Kidney (tissue), 14 donors: Measurements from ENCODE around the gene CAPN12. TPM values are rescaled to one million over a fixed set of nuclear protein-coding genes. Genes with fewer than 3 reads are reported as not detected.

Experiments used
- DNase-seq, 5 donors: peaks; one replicate each; pipeline ENCODE4 v3.0.0-alpha.2; 2013 to 2020
- FAIRE-seq: peaks from 2 replicates; lab custom pipeline; 2012; peaks lifted over from hg19 to GRCh38; lab: Jason Lieb, UNC
- H3K27ac ChIP-seq, 2 donors: one replicate each; pipeline ENCODE4 v1.7.0; 2013; ENCODE audit warnings: low read depth in 2 of 2, low read length in 2 of 2, inconsistent platforms in 1 of 2
- H3K27me3 ChIP-seq: one replicate; pipeline ENCODE4 v1.7.1; 2013; ENCODE audit warnings: low read length, inconsistent platforms; ENCODE audit not compliant: control insufficient read depth, insufficient read depth
- H3K36me3 ChIP-seq, 3 donors: one replicate each; pipeline versions ENCODE4 v1.7.0 to v1.7.1; 2013; ENCODE audit warnings: low read length in 3 of 3, control low read depth in 1 of 3, inconsistent platforms in 1 of 3; ENCODE audit not compliant: insufficient read depth in 3 of 3, control insufficient read depth in 2 of 3
- H3K4me1 ChIP-seq, 3 donors: one replicate each; pipeline versions ENCODE4 v1.7.0 to v1.7.1; 2013; ENCODE audit warnings: low read length in 3 of 3, inconsistent platforms in 1 of 3, low read depth in 1 of 3; ENCODE audit not compliant: control insufficient read depth in 2 of 3, insufficient read depth in 2 of 3
- H3K4me3 ChIP-seq, 3 donors: one replicate each; pipeline versions ENCODE4 v1.7.0 to v1.8.1; 2013; ENCODE audit warnings: low read length in 3 of 3, control low read depth in 1 of 3, inconsistent platforms in 1 of 3
- H3K9ac ChIP-seq, 3 donors: one replicate each; pipeline versions ENCODE4 v1.7.0 to v1.7.1; 2013; ENCODE audit warnings: low read length in 3 of 3, control low read depth in 1 of 3, inconsistent platforms in 1 of 3
- H3K9me3 ChIP-seq, 3 donors: one replicate each; pipeline versions ENCODE4 v1.7.0 to v1.7.1; 2013; ENCODE audit warnings: low read length in 3 of 3, control low read depth in 1 of 3, inconsistent platforms in 1 of 3; ENCODE audit not compliant: control insufficient read depth in 2 of 3, insufficient read depth in 1 of 3
- CTCF ChIP-seq: IDR thresholded peaks from 3 replicates; pipeline ENCODE4 v1.5.1; 2012; ENCODE audit warnings: mild to moderate bottlenecking, moderate library complexity, borderline replicate concordance; ENCODE audit not compliant: insufficient read depth; ENCODE audit errors: extremely low read depth
- intact Hi-C: fragments of 100-400 bp; cut with DNase I; formaldehyde crosslinking; loops from one replicate; pipeline ENCODE4 v1.11.1; 2022
- polyA plus RNA-seq: library from polyadenylated mRNA; stranded (reverse); fragments of 350-450 nt; fragmentation: Illumina TruSeq; extraction: RNeasy Lipid Tissue Mini Kit (QIAGEN cat#74804); gene quantifications from one replicate; pipeline ENCODE4 v1.2.3, GENCODE V29; 2014; ENCODE audit warnings: low read depth, low replicate concordance; ENCODE audit not compliant: insufficient read depth
- total RNA-seq: library from RNA; stranded (reverse); fragmentation: NEBNext Ultra II Directional; extraction: Animal tissue kit (Norgen Biotek cat#: 25700); gene quantifications from one replicate; pipeline ENCODE4 v1.2.1, GENCODE V29; 2021
- donor health status: control.
- donor health status: control.
- donor health status: control.
- donor health status: control.
- donor health status: control.
- donor health status: DM: yes; HTN: yes; CAD: no.
- donor health status: Normal renal cell carcinoma (clear cell type).

CAPN12 gene
- total and polyA plus RNA-seq, 2 donors from 2014 or later: 27.1 to 31.1 TPM

- Histone ChIP-seq H3K4me3 (no peak overlapping the region), H3K9ac (peak overlapping the region in 1 of 3 donors; percentile 5), H3K27me3 (no peaks in the 10 kb centered on the region), H3K27ac (peak overlapping the region; percentile 100), H3K36me3 (no peaks in the 10 kb centered on the region), H3K4me1 (peaks cover 7 to 80% (median 66%) of the 10 kb centered on the region in 3 donors), H3K9me3 (no peaks in the 10 kb centered on the region)
- intact Hi-C loops: no loop called here
- DNase-seq: no peak
- no peak for FAIRE-seq
- TF ChIP-seq CTCF: no peak
Measured at GRCh38 chr19:38687837-38688378, 56.4 kb downstream of the CAPN12 start.

- intact Hi-C loops: no loop called here
- peaks cover 5 to 79% (median 62%) of the 10 kb centered on the region in 3 donors for H3K4me1 ChIP-seq
- no peak for FAIRE-seq
Measured at GRCh38 chr19:38686530-38686888, 57.8 kb downstream of the CAPN12 start.

GRCh38 chr19:38685666-38686529 is 58.4 kb downstream of the CAPN12 start:
- Histone ChIP-seq H3K36me3 (no peaks in the 10 kb centered on the region), H3K9me3 (no peaks in the 10 kb centered on the region), H3K4me3 (peak overlapping the region in 1 of 3 donors; percentile 26), H3K4me1 (peaks cover 5 to 80% (median 67%) of the 10 kb centered on the region in 3 donors), H3K27me3 (no peaks in the 10 kb centered on the region), H3K9ac (peak overlapping the region in 2 of 3 donors; percentile 82 to 95), H3K27ac (peak overlapping the region; percentile 100)
- peak in 2 of 5 donors; percentile 70 to 84 for DNase-seq
- FAIRE-seq: no peak
- peak; percentile 19 for TF ChIP-seq CTCF
- intact Hi-C loops: no loop called here

More at GRCh38 chr19:38686530-38686888, 57.8 kb downstream of the CAPN12 start:
- peak overlapping the region; percentile 100 for H3K27ac ChIP-seq
- H3K36me3 ChIP-seq: no peaks in the 10 kb centered on the region
- TF ChIP-seq CTCF: no peak
- H3K9me3 ChIP-seq: no peaks in the 10 kb centered on the region
- H3K9ac ChIP-seq: peak overlapping the region in 2 of 3 donors; percentile 82 to 95
- H3K27me3 ChIP-seq: no peaks in the 10 kb centered on the region
- no peak for DNase-seq
- H3K4me3 ChIP-seq: peak overlapping the region in 1 of 3 donors; percentile 2
